Trophoblast cell (in vitro differentiated cells and primary cell): ENCODE measurements around the gene DRAXIN.

ENCODE experiments used
- DNase-seq, 2 donors: peaks; one replicate each; pipeline ENCODE4 v3.0.0-alpha.2; 2016
- H2AFZ ChIP-seq: 2 replicates; pipeline ENCODE4 v1.6.1; 2013; ENCODE audit warnings: low read length, moderate library complexity, mild to moderate bottlenecking; ENCODE audit not compliant: insufficient read depth, poor library complexity
- H2AK5ac ChIP-seq: 2 replicates; pipeline ENCODE4 v1.6.1; 2013; ENCODE audit warnings: mild to moderate bottlenecking, low read length
- H2BK120ac ChIP-seq: 2 replicates; pipeline ENCODE4 v1.6.1; 2013; ENCODE audit warnings: low read length, mild to moderate bottlenecking, moderate library complexity; ENCODE audit not compliant: insufficient read depth, poor library complexity
- H2BK12ac ChIP-seq: 2 replicates; pipeline ENCODE4 v1.6.1; 2013; ENCODE audit warnings: mild to moderate bottlenecking, low read length, moderate library complexity
- H2BK5ac ChIP-seq: 2 replicates; pipeline ENCODE4 v1.6.1; 2013; ENCODE audit warnings: low read length, low read depth, moderate library complexity, mild to moderate bottlenecking; ENCODE audit not compliant: poor library complexity
- H3K14ac ChIP-seq: 2 replicates; pipeline ENCODE4 v1.6.1; 2013; ENCODE audit warnings: mild to moderate bottlenecking, low read length
- H3K18ac ChIP-seq: 2 replicates; pipeline ENCODE4 v1.6.1; 2013; ENCODE audit warnings: mild to moderate bottlenecking, low read length
- H3K23ac ChIP-seq: 2 replicates; pipeline ENCODE4 v1.6.1; 2013; ENCODE audit warnings: low read length
- H3K27ac ChIP-seq: 2 replicates; pipeline ENCODE4 v1.5.1; 2013; ENCODE audit warnings: low read depth, mild to moderate bottlenecking, inconsistent platforms, low read length, moderate library complexity
- H3K27me3 ChIP-seq: 2 replicates; pipeline ENCODE4 v1.6.1; 2013; ENCODE audit warnings: inconsistent platforms, mild to moderate bottlenecking, low read length, moderate library complexity; ENCODE audit not compliant: insufficient read depth
- H3K36me3 ChIP-seq, 2 experiments: 1 replicate in 1 of 2; 2 replicates in 1 of 2; pipeline ENCODE4 v1.6.1; 2013; ENCODE audit warnings: low read length in 2 of 2, mild to moderate bottlenecking in 2 of 2, moderate library complexity in 1 of 2; ENCODE audit not compliant: insufficient read depth in 2 of 2, control insufficient read depth in 1 of 2
- H3K4ac ChIP-seq: 2 replicates; pipeline ENCODE4 v1.6.1; 2013; ENCODE audit warnings: low read depth, mild to moderate bottlenecking, low read length, moderate library complexity
- H3K4me1 ChIP-seq, 2 experiments: 1 replicate in 1 of 2; 2 replicates in 1 of 2; pipeline ENCODE4 v1.6.1; 2013; ENCODE audit warnings: low read length in 2 of 2, mild to moderate bottlenecking in 2 of 2, moderate library complexity in 1 of 2; ENCODE audit not compliant: insufficient read depth in 2 of 2, control insufficient read depth in 1 of 2
- H3K4me2 ChIP-seq: 2 replicates; pipeline ENCODE4 v1.6.1; 2013; ENCODE audit warnings: inconsistent platforms, mild to moderate bottlenecking, low read length, moderate library complexity
- H3K4me3 ChIP-seq: 2 replicates; pipeline ENCODE4 v1.5.1; 2013; ENCODE audit warnings: mild to moderate bottlenecking, low read depth, low read length, inconsistent platforms
- H3K79me1 ChIP-seq: one replicate; pipeline ENCODE4 v1.6.1; 2013; ENCODE audit warnings: low read length
- H3K79me2 ChIP-seq: 2 replicates; pipeline ENCODE4 v1.6.1; 2013; ENCODE audit warnings: low read length, mild to moderate bottlenecking; ENCODE audit not compliant: control insufficient read depth, insufficient read depth, poor library complexity
- H3K9ac ChIP-seq: 2 replicates; pipeline ENCODE4 v1.6.1; 2013; ENCODE audit warnings: mild to moderate bottlenecking, low read length
- H3K9me3 ChIP-seq: 2 replicates; pipeline ENCODE4 v1.6.1; 2013; ENCODE audit warnings: low read depth, mild to moderate bottlenecking, control low read depth, inconsistent platforms, low read length; ENCODE audit not compliant: insufficient read depth
- H4K12ac ChIP-seq: 2 replicates; pipeline ENCODE4 v1.6.1; 2013; ENCODE audit warnings: low read depth, mild to moderate bottlenecking, low read length, moderate library complexity
- H4K8ac ChIP-seq: 2 replicates; pipeline ENCODE4 v1.6.1; 2013; ENCODE audit warnings: low read depth, mild to moderate bottlenecking, low read length, moderate library complexity
- H4K91ac ChIP-seq: one replicate; pipeline ENCODE4 v1.6.1; 2013; ENCODE audit warnings: low read depth, mild to moderate bottlenecking, low read length, moderate library complexity
- WGBS: extraction: QIAGEN DNeasy Blood & Tissue Kit; methylation state at CpG from one replicate; pipeline ENCODE4 v1.1.7; 2013; ENCODE audit warnings: missing lambda C conversion rate; ENCODE audit not compliant: insufficient read length, insufficient coverage; ENCODE audit errors: extremely low coverage; 5-methylcytosine and 5-hydroxymethylcytosine counted together

Gene DRAXIN

GRCh38 chr1:11678442-11678841 is 13.1 kb upstream of the DRAXIN start:
- no peak overlapping the region for H4K12ac ChIP-seq
- no peak overlapping the region for H4K8ac ChIP-seq
- H3K18ac ChIP-seq: no peak overlapping the region
- no peaks in the 10 kb centered on the region for H3K27me3 ChIP-seq
- no peak overlapping the region for H3K4ac ChIP-seq
- H3K27ac ChIP-seq: no peak overlapping the region
- peak; percentile 53 to 81 for DNase-seq
- H3K4me2 ChIP-seq: no peak overlapping the region
- peaks cover 29 to 32% of the 10 kb centered on the region in 2 experiments for H3K36me3 ChIP-seq
- no peak overlapping the region for H3K14ac ChIP-seq
- peaks cover 2% of the 10 kb centered on the region for H3K79me2 ChIP-seq
- no peak overlapping the region for H3K23ac ChIP-seq
- no peak overlapping the region for H2BK120ac ChIP-seq
- no CpG with 5 or more reads among the region's 2 CpGs for WGBS
- no peak overlapping the region for H3K4me3 ChIP-seq
- peaks cover 20 to 27% of the 10 kb centered on the region in 2 experiments for H3K4me1 ChIP-seq
- H3K9me3 ChIP-seq: peaks cover 1% of the 10 kb centered on the region
- H3K9ac ChIP-seq: no peak overlapping the region
- no peak overlapping the region for H2BK12ac ChIP-seq
- H4K91ac ChIP-seq: no peak overlapping the region
- H2AK5ac ChIP-seq: no peak overlapping the region
- H3K79me1 ChIP-seq: peaks cover 9% of the 10 kb centered on the region
- no peak overlapping the region for H2AFZ ChIP-seq
- H2BK5ac ChIP-seq: no peak overlapping the region

GRCh38 chr1:11680270-11681070 is 11.0 kb upstream of the DRAXIN start:
- DNase-seq: no peak
- Histone ChIP-seq H4K8ac (peak overlapping the region; percentile 41), H3K4me3 (peak overlapping the region; percentile 91), H2BK12ac (no peak overlapping the region), H3K9me3 (peaks cover 1% of the 10 kb centered on the region), H3K4me2 (peak overlapping the region; percentile 100), H3K27me3 (no peaks in the 10 kb centered on the region), H2AK5ac (no peak overlapping the region), H3K23ac (peak overlapping the region; percentile 95), H2AFZ (peak overlapping the region; percentile 66), H3K9ac (peak overlapping the region; percentile 74), H2BK120ac (no peak overlapping the region), H3K14ac (peak overlapping the region; percentile 52), H2BK5ac (peak overlapping the region; percentile 38), H3K79me2 (peaks cover 2% of the 10 kb centered on the region), H3K79me1 (peaks cover 9% of the 10 kb centered on the region), H3K36me3 (peaks cover 14 to 17% of the 10 kb centered on the region in 2 experiments), H4K12ac (peak overlapping the region; percentile 11), H3K18ac (peak overlapping the region; percentile 22), H3K4ac (peak overlapping the region; percentile 29), H3K4me1 (peaks cover 20 to 27% of the 10 kb centered on the region in 2 experiments), H3K27ac (peak overlapping the region; percentile 18), H4K91ac (peak overlapping the region; percentile 62)
- no CpG with 5 or more reads among the region's 65 CpGs for WGBS

- Histone ChIP-seq H2AFZ (peak within 1 kb of the TSS; percentile 66), H3K9ac (peak within 1 kb of the TSS; percentile 74), H3K79me1 (peaks cover 9% of the 10 kb centered on the region), H3K4me1 (peaks cover 15 to 23% of the 10 kb centered on the region in 2 experiments), H3K79me2 (peaks cover 2% of the 10 kb centered on the region), H3K18ac (peak within 1 kb of the TSS; percentile 22), H3K23ac (peak within 1 kb of the TSS; percentile 95), H3K4me3 (peak within 1 kb of the TSS; percentile 91), H3K4ac (peak within 1 kb of the TSS; percentile 29), H2BK12ac (no peak within 1 kb of the TSS), H2AK5ac (no peak within 1 kb of the TSS), H4K8ac (peak within 1 kb of the TSS; percentile 41), H3K27ac (peak within 1 kb of the TSS; percentile 18), H3K14ac (peak within 1 kb of the TSS; percentile 52), H2BK120ac (no peak within 1 kb of the TSS), H2BK5ac (peak within 1 kb of the TSS; percentile 38), H4K91ac (peak within 1 kb of the TSS; percentile 62), H3K4me2 (peak within 1 kb of the TSS; percentile 100), H4K12ac (peak within 1 kb of the TSS; percentile 11), H3K27me3 (no peaks in the 10 kb centered on the region), H3K9me3 (peaks cover 1% of the 10 kb centered on the region), H3K36me3 (peaks cover 8 to 13% of the 10 kb centered on the region in 2 experiments)
- no CpG with 5 or more reads among the region's 71 CpGs for whole genome bisulfite sequencing
- peak; percentile 69 to 83 for DNase-seq
Measured at GRCh38 chr1:11681071-11681771, 10.3 kb upstream of the DRAXIN start, which contains the start of gene MAD2L2. Gene MAD2L2, minus strand, starts transcription at chr1:11681148. Its CDS starts 547 bp downstream, at chr1:11680601.

- no peak overlapping the region for H3K4ac ChIP-seq
- WGBS: no CpG with 5 or more reads among the region's 7 CpGs
- H3K79me2 ChIP-seq: peaks cover 2% of the 10 kb centered on the region
- no peak overlapping the region for H3K23ac ChIP-seq
- H2AFZ ChIP-seq: no peak overlapping the region
- no peak for DNase-seq
- peaks cover 0 to 3% of the 10 kb centered on the region in 2 experiments for H3K36me3 ChIP-seq
- H3K79me1 ChIP-seq: peaks cover 9% of the 10 kb centered on the region
- H3K4me3 ChIP-seq: no peak overlapping the region
- H3K9ac ChIP-seq: no peak overlapping the region
- peaks cover 9 to 16% of the 10 kb centered on the region in 2 experiments for H3K4me1 ChIP-seq
- H4K12ac ChIP-seq: no peak overlapping the region
- H3K18ac ChIP-seq: no peak overlapping the region
- H2BK12ac ChIP-seq: no peak overlapping the region
- H2BK5ac ChIP-seq: no peak overlapping the region
- no peak overlapping the region for H4K91ac ChIP-seq
- no peak overlapping the region for H4K8ac ChIP-seq
- no peak overlapping the region for H2AK5ac ChIP-seq
- no peaks in the 10 kb centered on the region for H3K27me3 ChIP-seq
- H2BK120ac ChIP-seq: no peak overlapping the region
- peaks cover 1% of the 10 kb centered on the region for H3K9me3 ChIP-seq
- peak overlapping the region; percentile 33 for H3K4me2 ChIP-seq
- no peak overlapping the region for H3K27ac ChIP-seq
- no peak overlapping the region for H3K14ac ChIP-seq
Measured at GRCh38 chr1:11682287-11682771, 9.2 kb upstream of the DRAXIN start.
